ENCODE results near the gene FRRS1.

Gene FRRS1

DNA sequence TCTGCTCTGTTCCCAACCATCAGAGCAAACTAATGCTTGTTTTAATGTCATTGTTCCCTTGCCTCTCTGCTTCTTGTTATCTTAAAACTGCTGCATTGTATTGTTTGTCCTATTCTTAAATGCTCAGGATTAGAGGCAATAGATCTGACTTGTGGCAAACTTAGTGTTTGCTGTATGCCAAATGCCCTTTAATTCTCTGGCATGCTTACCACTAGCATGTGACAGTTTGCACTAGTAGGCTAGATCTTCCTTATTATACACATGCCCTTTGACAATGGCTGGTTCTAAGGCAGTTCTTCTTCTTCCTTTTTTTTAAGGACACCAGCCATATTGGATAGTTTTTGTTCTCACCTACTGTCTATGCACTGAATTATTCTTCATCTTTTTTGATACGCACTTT, 90.4 kb downstream of the FRRS1 start:
- no peak for DNase-seq (ENCODE audit: low spot score)

DNA sequence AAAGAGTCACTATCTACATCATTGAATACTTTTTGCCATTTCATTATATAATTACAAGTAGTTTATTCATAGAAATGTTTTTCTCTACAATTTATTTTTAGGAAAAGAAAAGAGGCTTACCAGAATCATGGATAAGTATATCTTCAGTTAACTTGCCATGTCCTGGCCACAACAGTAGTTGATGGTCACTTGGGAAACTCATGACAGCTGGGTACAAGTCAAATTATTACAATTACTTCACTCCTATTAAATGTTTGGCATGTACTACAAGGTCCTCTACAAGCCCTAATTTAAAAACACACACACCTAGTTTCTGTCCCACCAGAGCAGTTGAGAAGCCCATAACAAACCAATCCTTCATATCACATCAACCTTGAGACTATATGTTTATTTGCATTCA, 91.1 kb downstream of the FRRS1 start:
- no peak for DNase-seq (ENCODE audit: low spot score)

DNA sequence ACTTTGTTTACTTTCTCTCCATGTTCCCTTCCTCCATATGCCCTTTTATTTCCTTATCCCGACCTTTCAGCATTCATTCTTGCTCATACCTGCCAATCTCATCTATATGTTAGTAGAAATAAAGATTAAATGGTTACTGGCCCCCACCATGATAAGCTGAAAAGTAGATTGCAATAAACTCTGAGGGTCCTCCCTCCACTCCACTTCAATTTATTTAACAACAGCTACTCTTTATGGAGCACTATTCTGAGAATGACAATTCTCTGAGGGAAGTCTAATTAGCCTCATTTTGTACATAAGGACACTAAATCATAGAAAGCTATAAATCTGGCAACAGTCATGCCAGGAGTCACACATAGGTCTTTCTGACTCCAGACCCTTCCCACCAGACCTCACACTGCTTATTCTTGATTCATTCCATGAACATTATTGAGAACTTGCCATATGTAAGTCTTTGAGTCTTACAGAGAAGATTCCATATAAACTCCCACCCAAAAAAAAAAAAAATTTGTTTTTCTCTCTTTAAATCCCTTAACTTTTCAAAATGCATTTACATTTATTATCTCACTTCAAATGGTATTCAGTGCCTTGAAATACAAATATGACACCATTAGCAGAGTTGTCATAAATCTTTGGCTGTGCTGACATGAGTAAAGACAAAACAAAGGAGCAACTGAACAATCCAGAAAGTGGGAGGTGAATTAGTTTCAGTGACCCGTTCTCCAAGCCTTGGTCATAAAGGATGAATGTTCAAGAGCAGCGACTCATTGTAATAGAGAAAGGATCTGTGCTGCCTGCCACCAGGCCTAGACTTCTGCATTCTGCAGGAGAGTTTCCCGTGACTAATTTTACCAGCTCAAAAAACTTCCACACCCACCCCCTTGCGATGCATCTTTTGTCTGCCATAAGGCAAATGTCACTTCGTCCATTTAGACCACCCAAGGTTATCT, 92.0 kb downstream of the FRRS1 start:
- DNase-seq (ENCODE audit: low spot score) = no peak

DNA sequence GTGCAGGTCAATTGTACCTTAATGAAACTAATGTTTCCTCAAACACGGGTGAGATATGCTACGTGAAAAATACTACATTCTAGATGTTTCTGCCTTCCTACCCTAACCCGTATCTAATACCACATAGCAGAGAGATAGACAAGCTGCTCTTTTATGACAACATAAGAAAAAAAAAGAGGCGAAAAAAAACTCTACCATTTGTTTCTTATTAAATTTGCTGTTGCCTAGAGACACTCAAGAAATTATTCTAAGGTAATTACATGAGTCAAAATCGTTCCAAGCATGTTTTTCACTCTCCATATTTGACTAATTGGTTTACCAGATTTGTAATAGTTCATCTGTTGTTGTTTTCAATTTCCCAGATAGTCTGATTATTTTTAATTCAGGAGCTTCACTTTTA, 93.1 kb downstream of the FRRS1 start:
- no peak for DNase-seq (ENCODE audit: low spot score)

DNA sequence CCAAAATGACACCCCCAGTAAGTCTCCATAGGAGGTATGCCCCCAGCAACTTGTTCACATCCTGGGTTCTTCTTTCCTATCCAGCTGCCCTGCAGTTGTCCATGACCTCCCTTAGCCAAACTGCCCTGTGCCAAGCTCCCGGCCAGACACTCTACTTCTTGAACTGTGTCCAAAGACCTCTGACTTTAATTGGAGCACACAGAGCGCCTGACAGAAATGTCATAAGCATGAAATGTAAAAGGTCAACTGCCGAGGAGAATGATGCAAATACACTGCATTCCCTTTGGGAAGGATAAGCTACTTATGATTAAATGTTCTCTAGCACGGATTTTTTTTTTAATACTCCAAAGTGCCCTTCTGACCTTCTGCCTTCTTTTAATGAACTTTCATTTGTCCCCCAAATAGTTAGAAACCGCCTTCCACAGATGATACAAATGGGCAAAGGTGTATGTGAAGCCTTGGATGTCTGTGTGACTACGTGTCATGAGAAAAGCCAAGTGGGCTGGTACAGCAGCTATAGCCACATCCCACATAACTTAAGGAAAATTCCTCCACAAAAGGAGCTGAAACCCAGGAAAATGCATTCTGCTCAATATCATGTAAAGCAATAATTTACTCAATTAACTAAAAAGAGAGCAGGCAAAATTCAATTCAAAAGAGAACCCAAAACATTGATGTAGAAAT, 93.8 kb downstream of the FRRS1 start:
- no peak for DNase-seq (ENCODE audit: low spot score)

DNA sequence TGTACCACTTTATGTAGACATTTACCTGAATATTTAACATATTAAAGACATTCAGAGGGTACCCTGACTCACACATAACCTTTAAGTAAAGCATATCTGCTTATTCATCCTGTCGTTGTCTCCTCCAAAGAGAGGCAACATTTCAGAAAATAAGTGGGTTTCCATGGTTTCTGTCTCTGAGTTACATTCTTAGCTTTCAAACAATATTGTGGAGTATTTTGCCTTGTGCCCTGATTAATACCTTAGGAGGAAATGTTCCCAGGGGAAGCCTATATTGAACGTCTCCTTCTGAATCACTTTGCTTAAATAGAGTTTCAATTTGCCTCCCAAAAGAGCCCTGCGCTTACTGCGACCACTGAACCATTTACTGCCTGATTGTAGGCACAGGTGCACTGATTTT, 94.4 kb downstream of the FRRS1 start:
- no peak for DNase-seq (ENCODE audit: low spot score)

DNA sequence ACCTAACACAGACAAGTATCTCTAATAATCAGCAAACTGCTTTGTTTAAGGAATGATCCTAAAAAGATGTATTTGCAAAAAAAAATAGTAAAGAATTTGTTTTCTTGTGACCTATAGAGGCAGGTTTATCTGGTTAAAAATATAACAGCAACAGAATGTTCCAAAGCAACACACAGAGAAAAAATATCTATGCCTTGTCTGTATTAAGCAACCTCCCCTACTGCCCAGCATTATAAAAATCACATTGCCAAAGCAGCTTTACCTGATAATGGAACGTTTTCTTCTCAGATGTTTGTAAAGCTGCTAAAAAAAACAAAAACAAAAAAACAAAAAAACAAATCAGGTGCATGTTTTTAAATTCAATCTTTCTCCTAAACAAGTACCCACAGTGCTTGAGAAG, 95.9 kb downstream of the FRRS1 start:
- DNase-seq (ENCODE audit: low spot score) = no peak

DNA sequence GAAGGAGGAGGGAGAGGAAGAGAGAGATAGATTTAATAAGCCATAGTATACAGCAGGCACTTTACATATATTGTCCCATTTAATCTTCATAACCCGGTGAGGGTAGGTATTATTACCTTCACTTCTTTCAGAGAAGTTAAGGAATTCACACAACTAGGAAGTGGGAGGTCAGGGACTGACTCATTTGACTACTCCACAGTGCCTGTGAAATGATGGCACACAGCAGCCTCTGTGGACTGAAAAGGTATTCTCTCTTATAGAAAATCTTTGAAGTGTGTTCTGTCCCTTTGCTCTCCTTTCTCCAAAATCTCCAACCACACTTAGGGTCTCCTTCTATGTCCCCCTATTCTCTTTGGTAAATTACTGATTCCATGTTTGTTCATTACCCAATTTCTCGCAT, 96.6 kb downstream of the FRRS1 start:
- no peak for DNase-seq (ENCODE audit: low spot score)

DNA sequence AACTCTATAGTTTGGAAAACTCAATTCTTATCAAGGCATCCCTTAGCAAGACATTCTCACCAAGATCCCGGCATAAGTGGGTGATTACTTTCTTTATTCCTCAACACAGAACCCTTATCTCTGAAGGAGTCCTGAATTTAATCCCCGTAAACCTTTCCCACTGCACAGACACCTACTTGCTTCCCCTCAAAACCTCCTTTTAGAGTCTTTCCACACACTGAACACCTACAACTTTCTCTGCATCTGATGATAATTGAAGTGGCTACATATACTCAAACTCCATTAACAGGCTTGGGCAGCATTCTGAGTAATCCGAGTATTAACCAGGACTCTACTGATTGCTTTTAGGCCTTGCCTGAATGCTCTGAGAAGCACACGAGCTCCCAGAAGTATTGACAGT, 97.1 kb downstream of the FRRS1 start:
- no peak for DNase-seq (ENCODE audit: low spot score)

DNA sequence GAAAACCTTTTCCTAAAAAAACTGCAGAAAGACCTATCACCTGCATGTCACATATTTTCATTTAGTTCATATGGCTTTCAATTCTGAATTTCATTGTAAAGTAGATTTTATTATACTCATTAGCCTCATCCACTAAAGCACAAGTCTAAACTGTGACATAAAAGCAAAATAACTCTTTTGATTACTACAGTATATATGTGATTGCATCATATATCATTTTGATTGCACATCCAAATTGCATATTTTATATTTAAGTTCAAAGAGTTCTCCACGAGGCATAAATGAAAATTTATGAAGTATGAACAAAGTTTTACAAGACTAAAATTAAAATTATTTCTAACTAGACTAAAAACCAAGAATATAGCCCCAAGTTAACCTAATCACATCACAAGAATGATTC, 101.2 kb downstream of the FRRS1 start:
- DNase-seq (ENCODE audit: low spot score) = no peak

DNA sequence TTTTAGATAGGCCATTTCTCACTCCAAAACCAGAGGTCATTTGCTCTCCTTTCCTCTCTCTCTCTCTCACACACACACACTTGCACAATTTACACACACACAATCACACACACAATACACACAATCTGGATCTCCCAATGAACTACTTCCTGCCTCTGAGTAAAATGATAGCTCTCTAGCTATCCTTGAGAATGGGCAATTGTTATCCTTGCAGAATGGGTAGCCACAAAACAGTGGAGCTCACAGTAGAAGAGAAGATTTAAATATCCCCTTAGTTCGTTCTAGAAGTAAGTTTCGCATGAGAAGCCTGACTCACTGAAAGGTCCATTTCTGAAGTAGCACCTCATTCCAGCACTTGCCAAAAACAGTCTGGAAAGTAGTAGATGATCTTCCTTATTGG, 102.9 kb downstream of the FRRS1 start:
- no peak for DNase-seq (ENCODE audit: low spot score)

DNA sequence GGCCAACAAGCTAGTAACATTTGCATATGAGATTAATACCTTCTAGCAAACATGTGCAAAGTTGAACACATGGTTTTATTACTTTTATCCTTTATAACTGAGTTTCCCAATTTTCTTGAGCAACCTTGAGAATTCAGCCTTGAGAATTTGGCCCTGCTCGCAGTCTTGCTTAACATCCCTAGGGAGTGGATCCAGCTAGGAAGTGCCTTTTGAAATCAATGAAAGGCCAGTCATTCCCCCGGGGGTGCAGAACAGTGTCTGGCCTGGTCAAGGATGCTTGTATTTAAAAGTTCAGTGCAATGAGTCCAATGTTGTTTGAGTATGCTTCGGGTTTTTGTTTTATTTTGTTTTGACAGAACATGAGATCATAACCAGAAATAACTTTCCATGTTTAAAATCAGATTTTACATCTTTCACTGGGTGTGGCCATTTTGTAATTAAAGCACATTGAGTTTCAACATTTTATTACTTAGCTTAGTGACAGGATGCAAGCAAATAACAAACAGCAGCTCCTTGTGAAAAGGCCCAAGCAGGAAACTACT, 103.8 kb downstream of the FRRS1 start:
- no peak for DNase-seq (ENCODE audit: low spot score)

DNA sequence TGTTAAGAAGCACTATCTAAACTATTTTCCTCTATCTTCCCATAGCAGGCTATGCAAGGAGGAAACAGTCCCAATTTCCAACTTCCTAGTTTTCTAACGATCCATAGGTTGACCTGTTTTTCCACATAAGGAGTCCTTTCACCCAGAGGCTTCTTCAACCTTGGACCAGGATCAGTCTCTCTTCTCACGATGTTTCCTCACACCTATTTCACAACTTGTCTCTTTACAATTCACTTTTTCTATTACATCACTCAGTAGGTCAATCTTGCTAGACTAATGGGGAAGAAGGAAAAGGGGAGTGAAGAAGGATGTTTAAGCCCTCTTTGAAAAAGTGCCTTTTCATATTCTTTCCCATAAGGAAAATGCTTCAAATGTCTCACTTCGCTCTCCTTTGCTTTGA, 104.7 kb downstream of the FRRS1 start:
- no peak for DNase-seq (ENCODE audit: low spot score)

DNA sequence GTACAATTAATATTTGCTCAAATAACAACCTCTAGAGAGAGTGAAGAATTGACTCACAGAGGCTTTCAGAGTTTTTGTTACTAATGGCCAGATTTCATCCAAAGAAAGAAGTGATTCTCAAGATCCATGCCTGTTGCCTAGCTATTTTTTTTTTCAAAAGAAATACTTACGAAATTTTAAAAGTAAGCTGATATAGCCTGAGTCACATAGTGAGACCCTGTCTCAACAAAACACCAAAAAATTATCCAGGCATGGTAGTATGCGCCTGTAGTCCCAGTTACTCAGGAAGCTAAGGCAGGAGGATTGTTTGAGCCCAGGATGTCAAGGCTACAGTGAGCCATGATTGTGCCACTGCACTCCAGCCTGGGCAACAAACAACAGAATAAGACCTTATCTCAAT, 105.9 kb downstream of the FRRS1 start:
- no peak for DNase-seq (ENCODE audit: low spot score)

DNA sequence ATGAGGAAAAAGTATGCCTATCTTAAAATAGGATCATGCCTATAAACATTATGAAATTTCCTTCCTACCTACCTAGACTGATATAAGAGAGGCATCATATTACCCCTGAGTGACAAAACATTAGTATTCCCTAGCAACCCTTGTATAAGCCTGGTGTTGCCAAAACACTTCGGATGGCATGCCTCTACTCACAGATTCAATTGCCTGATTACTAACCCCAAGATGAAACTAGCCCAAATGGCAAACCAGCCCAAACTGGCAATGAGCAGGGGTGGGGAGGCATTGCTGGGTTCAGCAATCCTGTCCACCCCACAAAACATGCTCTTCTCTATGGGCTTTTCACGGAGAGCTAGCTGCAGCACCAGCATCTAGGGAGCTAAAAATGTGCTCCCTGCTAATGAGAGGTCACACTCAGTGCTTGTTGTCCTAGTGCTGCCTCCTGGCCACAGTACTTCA, 106.7 kb downstream of the FRRS1 start:
- no peak for DNase-seq (ENCODE audit: low spot score)
